ENCODE data around the gene SLAMF8.

Gene SLAMF8

GRCh38 chr1:159845751-159846629 is 19.3 kb downstream of the SLAMF8 start:
- H3K36me3 Mint-ChIP-seq, result no peaks in the 10 kb centered on the region
- no peaks in the 10 kb centered on the region for H3K4me1 Mint-ChIP-seq
- no peak overlapping the region for H3K4me3 Mint-ChIP-seq
- H3K9me3 Mint-ChIP-seq, result no peaks in the 10 kb centered on the region
- no peak for DNase-seq
- H3K27ac Mint-ChIP-seq, result no peak overlapping the region
- peaks cover 36% of the 10 kb centered on the region for H3K27me3 Mint-ChIP-seq
- CTCF ChIA-PET, result interaction anchor here (0.9 kb wide), 1 partner anchor 162 kb away, joined by 3 read pairs; no protein-coding TSS in a partner anchor

DNA sequence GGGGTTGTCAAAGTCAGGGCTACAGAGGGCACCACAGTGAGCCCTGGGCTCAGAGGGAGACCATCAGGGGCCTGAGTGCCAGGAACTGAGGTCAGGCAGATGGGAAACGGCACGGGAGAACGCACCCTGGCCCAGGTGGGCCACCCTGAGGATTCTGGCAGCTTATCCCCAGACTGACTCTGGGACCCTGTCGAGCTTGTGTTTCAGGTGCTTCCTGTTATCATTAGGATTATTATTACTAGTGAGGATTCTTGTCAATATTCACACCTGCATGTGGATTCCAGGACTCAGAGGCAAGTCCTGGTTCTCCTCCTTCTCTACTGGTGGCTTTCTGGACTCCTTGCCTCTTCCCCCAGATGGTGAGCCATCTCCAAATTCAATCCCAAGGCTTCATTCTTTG is 20.6 kb downstream of the SLAMF8 start:
- H3K4me3 Mint-ChIP-seq, result no peak overlapping the region
- CTCF ChIA-PET, result interaction anchor here (0.6 kb wide), 1 partner anchor 26 kb away, joined by 3 read pairs; no protein-coding TSS in a partner anchor
- no peak for DNase-seq
- H3K27me3 Mint-ChIP-seq, result peaks cover 38% of the 10 kb centered on the region
- no peak overlapping the region for H3K27ac Mint-ChIP-seq
- H3K9me3 Mint-ChIP-seq, result no peaks in the 10 kb centered on the region
- H3K36me3 Mint-ChIP-seq, result no peaks in the 10 kb centered on the region
- H3K4me1 Mint-ChIP-seq, result peaks cover 1% of the 10 kb centered on the region

- no peak overlapping the region for H3K4me3 Mint-ChIP-seq
- CTCF ChIA-PET, result interaction anchor here (9.1 kb wide), 1 partner anchor 43 kb away, joined by 42 read pairs; no protein-coding TSS in a partner anchor
- peaks cover 38% of the 10 kb centered on the region for H3K27me3 Mint-ChIP-seq
- DNase-seq, result no peak
- H3K36me3 Mint-ChIP-seq, result no peaks in the 10 kb centered on the region
- H3K9me3 Mint-ChIP-seq, result no peaks in the 10 kb centered on the region
- no peak overlapping the region for H3K27ac Mint-ChIP-seq
- H3K4me1 Mint-ChIP-seq, result peaks cover 3% of the 10 kb centered on the region
Measured at GRCh38 chr1:159848326-159848725, 21.7 kb downstream of the SLAMF8 start.

DNA sequence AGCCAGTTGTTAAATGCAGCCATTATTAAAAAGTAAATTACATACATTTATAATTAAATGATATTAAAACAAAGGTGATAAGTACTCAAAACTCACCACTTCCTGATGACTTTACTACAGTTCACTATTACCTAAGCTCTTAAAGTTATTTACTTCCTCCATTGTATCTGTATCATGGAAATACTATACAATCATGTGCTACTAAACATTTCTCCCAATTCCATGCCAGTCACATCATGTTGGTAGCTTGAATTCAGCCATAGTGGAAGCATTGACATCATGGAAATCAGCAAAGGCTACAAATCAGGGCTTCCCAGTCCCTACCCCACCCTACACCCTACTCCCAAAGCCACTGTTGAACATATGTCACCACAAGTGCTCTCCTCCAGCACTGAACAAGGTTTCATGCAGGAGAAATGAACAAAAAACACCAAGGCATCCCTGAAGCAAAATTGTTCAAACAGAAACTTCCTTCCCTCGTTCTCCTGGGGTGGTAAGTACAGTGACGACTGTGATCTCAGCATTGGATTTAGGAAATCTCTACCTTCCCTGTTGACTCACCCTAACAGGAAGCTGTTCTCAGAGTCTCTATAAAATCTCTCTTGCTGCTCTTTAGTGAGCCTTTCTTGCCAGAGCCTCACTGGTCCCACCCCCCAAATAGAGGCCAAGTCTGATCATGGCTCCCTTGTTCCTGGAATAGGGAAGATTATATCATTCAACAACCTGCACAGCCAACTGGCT is 23.1 kb downstream of the SLAMF8 start:
- H3K4me1 Mint-ChIP-seq, result peaks cover 10% of the 10 kb centered on the region
- CTCF ChIA-PET, result interaction anchor here (1.8 to 9.1 kb wide), 3 partner anchors 19 to 51 kb away, joined by 8 to 42 read pairs (median 14); no protein-coding TSS in a partner anchor
- DNase-seq, result no peak
- peaks cover 29% of the 10 kb centered on the region for H3K27me3 Mint-ChIP-seq
- H3K9me3 Mint-ChIP-seq, result no peaks in the 10 kb centered on the region
- no peak overlapping the region for H3K27ac Mint-ChIP-seq
- no peak overlapping the region for H3K4me3 Mint-ChIP-seq
- no peaks in the 10 kb centered on the region for H3K36me3 Mint-ChIP-seq

- Mint-ChIP-seq H3K4me3 (no peak overlapping the region), H3K27ac (no peak overlapping the region), H3K4me1 (peaks cover 15% of the 10 kb centered on the region), H3K9me3 (no peaks in the 10 kb centered on the region), H3K36me3 (no peaks in the 10 kb centered on the region), H3K27me3 (peaks cover 30% of the 10 kb centered on the region)
- no peak for DNase-seq
- CTCF ChIA-PET, result interaction anchor here (0.9 to 9.1 kb wide), 7 partner anchors 12 to 53 kb away, joined by 3 to 42 read pairs (median 4); no protein-coding TSS in a partner anchor
Measured at GRCh38 chr1:159851407-159851806, 24.7 kb downstream of the SLAMF8 start.

GRCh38 chr1:159853417-159854115 is 26.9 kb downstream of the SLAMF8 start:
- CTCF ChIA-PET, result interaction anchor here (0.8 to 9.1 kb wide), 6 partner anchors 13 to 177 kb away, joined by 3 to 42 read pairs (median 3); partner anchors contain the start of gene DUSP23
- peak overlapping the region; percentile 10 for H3K27ac Mint-ChIP-seq
- no peaks in the 10 kb centered on the region for H3K36me3 Mint-ChIP-seq
- peak overlapping the region; percentile 71 for H3K4me3 Mint-ChIP-seq
- no peak for DNase-seq
- peaks cover 18% of the 10 kb centered on the region for H3K27me3 Mint-ChIP-seq
- H3K9me3 Mint-ChIP-seq, result no peaks in the 10 kb centered on the region
- H3K4me1 Mint-ChIP-seq, result peaks cover 15% of the 10 kb centered on the region

DNA sequence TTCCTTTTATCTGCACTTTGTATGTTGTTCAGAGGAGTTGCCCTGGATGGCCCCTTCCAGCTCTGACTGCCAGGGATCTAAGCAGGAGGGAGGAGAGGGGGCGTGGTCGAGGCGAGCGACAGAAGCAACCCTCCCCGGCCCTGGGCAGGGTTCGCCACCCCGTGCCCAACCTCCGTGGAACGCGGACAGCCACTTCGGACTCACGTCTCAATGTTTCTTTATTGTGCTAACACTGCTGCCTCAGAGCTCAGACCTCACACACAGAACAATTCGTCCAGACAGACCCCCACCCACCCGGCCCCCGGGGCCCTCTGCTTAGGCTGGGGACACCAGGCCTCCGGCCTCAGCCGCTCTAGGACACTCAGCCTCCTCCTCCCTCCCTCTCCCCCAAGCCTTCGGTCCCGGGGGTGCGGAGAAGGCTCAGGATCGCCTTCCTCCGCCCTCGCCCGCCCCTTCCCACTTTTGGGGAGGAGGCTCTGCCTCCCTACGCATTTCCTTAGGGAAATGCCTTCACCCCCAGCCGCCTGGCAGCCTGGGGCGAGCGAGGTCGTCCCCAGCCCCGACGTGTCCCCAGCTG is 27.5 kb downstream of the SLAMF8 start:
- H3K27me3 Mint-ChIP-seq, result peaks cover 15% of the 10 kb centered on the region
- DNase-seq, result peak; percentile 28
- peak overlapping the region; percentile 71 for H3K4me3 Mint-ChIP-seq
- H3K4me1 Mint-ChIP-seq, result peaks cover 15% of the 10 kb centered on the region
- H3K27ac Mint-ChIP-seq, result peak overlapping the region; percentile 10
- no peaks in the 10 kb centered on the region for H3K36me3 Mint-ChIP-seq
- CTCF ChIA-PET, result interaction anchor here (0.8 to 9.1 kb wide), 5 partner anchors 12 to 74 kb away, joined by 3 to 42 read pairs (median 3); partner anchors contain the start of gene DUSP23
- no peaks in the 10 kb centered on the region for H3K9me3 Mint-ChIP-seq

DNA sequence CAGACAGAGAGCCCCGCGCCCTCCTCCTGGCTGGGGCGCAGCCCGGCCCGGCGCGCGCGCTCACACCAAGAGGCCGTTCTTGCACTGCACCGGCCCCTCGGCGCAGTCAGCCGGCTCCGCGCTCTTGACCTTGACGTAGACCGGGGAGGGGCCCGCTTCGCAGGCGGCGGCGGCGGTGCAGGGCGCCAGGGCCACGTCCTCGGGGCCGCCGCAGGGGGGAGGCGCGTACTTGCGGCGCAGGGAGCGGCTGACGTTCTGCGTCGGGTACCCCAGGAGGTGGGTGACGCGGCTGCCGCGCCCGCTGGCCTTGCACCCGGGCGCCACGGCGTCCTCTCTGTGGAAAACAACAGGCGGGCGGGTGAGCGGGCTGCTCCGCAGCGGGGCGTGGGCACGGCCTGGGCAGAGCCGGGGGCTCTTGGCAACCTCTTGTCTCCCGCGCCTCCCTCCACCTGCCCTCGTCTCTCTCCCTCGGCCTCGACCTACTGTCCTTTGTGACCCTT is 28.1 kb downstream of the SLAMF8 start:
- H3K4me1 Mint-ChIP-seq, result peaks cover 15% of the 10 kb centered on the region
- DNase-seq, result peak; percentile 84
- no peaks in the 10 kb centered on the region for H3K36me3 Mint-ChIP-seq
- CTCF ChIA-PET, result interaction anchor here (0.8 to 9.1 kb wide), 4 partner anchors 37 to 74 kb away, joined by 3 to 42 read pairs (median 4); partner anchors contain the start of gene DUSP23
- peak overlapping the region; percentile 71 for H3K4me3 Mint-ChIP-seq
- peak overlapping the region; percentile 81 for H3K27ac Mint-ChIP-seq
- no peaks in the 10 kb centered on the region for H3K9me3 Mint-ChIP-seq
- H3K27me3 Mint-ChIP-seq, result peaks cover 14% of the 10 kb centered on the region

DNA sequence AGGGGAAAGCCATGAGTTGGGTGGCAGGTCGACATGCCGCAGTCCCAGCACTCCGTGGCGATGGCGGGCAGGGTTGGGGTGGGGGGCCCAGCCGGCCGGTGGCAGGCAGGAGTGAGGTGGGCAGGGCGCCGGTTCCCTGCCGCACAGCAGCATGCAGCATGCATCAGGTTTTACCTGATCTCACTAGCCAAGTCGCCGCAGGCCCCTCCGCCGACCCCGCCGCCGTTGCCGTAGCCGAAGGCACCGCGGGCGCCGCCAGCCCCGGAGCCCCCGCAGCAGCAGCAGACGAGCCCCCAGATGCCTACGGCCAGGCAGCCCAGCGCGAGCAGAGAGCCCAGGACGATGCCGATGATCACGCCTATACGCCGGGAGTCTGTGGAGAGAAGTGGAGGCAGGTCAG is 29.0 kb downstream of the SLAMF8 start:
- Mint-ChIP-seq H3K4me1 (peaks cover 15% of the 10 kb centered on the region), H3K9me3 (no peaks in the 10 kb centered on the region), H3K27me3 (peaks cover 13% of the 10 kb centered on the region), H3K27ac (no peak overlapping the region), H3K36me3 (no peaks in the 10 kb centered on the region), H3K4me3 (peak overlapping the region; percentile 71)
- DNase-seq, result no peak
- CTCF ChIA-PET, result interaction anchor here (1.8 to 9.1 kb wide), 2 partner anchors 36 to 56 kb away, joined by 3 to 42 read pairs; no protein-coding TSS in a partner anchor

DNA sequence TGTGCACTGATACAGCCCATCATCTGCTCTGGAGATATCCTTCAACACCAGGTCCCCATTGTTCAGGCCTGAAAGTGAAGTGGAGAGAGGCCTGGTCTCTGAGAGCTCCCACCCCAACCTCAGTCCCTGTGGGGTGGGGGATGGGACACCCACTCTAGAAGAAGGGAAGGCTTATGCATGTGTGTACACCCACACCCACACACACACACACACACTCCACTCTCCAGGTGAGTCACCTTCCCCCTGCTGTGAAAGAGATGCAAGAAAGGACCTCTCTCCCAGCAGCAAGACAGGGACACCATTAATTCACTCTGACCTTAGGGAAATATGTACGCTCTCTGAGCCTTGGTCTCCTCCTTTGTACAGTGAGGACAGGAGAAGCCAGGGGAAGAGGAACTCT is 29.9 kb downstream of the SLAMF8 start:
- DNase-seq, result no peak
- Mint-ChIP-seq H3K4me3 (peak overlapping the region; percentile 4), H3K27me3 (peaks cover 16% of the 10 kb centered on the region), H3K27ac (peak overlapping the region; percentile 46), H3K9me3 (no peaks in the 10 kb centered on the region), H3K36me3 (no peaks in the 10 kb centered on the region), H3K4me1 (peaks cover 15% of the 10 kb centered on the region)
- CTCF ChIA-PET, result interaction anchor here (9.1 kb wide), 1 partner anchor 35 kb away, joined by 42 read pairs; no protein-coding TSS in a partner anchor

- DNase-seq, result no peak
- H3K4me1 Mint-ChIP-seq, result peaks cover 13% of the 10 kb centered on the region
- no peak overlapping the region for H3K4me3 Mint-ChIP-seq
- peaks cover 18% of the 10 kb centered on the region for H3K27me3 Mint-ChIP-seq
- no peaks in the 10 kb centered on the region for H3K36me3 Mint-ChIP-seq
- no peak overlapping the region for H3K27ac Mint-ChIP-seq
- CTCF ChIA-PET, result interaction anchor here (1.2 kb wide), 1 partner anchor 59 kb away, joined by 5 read pairs; no protein-coding TSS in a partner anchor
- no peaks in the 10 kb centered on the region for H3K9me3 Mint-ChIP-seq
Measured at GRCh38 chr1:159857889-159858288, 31.2 kb downstream of the SLAMF8 start.

DNA sequence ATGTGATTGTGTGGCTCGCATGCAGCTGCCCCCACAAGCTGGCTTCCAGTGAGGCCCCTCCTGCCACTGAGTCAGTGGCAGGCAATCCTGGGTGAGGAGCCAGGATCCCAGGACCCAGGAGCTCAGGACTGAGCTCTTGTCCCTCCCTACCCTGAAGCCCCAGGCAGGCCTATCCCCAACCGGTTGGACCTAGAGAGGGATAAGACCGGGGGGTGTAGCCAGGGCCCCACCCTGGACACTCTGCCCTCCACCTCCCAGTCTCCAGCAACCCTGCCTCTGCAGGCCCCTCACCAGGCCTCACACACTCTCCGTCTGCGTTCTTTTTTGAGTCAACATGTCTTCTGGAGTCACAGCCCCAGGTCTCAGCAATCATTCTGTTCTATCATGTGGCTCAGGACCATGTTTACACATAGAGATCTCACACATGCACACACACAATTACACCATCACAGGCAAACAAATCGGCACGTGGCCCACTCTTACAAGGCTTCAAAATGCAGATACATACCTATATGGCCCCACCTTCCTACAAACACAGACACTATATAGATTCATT is 33.2 kb downstream of the SLAMF8 start:
- no peaks in the 10 kb centered on the region for H3K9me3 Mint-ChIP-seq
- no peak overlapping the region for H3K4me3 Mint-ChIP-seq
- peaks cover 17% of the 10 kb centered on the region for H3K27me3 Mint-ChIP-seq
- peaks cover 5% of the 10 kb centered on the region for H3K4me1 Mint-ChIP-seq
- H3K27ac Mint-ChIP-seq, result no peak overlapping the region
- CTCF ChIA-PET, result no interaction called here
- DNase-seq, result no peak
- no peaks in the 10 kb centered on the region for H3K36me3 Mint-ChIP-seq

DNA sequence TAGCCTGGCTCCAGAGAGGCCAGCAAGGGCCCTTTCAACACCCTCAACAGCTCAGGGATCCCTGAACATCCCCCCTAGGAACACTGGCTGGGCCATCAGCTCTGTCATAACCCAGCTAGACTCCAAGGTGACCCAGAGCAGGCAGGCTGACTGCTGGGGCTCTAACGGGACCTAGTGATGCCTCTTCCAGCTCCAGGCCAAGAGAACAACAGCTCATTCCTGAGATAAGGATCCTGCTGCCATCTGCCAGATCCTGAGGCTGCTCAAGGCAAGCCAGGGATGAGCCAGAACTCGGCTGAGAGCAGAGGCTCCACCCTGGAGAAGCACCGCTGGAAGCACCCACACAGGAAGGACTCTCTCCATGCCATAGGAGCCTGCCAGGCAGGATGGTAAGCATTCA is 33.8 kb downstream of the SLAMF8 start:
- Mint-ChIP-seq H3K36me3 (no peaks in the 10 kb centered on the region), H3K4me1 (no peaks in the 10 kb centered on the region), H3K9me3 (no peaks in the 10 kb centered on the region), H3K27me3 (peaks cover 18% of the 10 kb centered on the region), H3K27ac (no peak overlapping the region), H3K4me3 (no peak overlapping the region)
- DNase-seq, result no peak
- CTCF ChIA-PET, result no interaction called here

Data from activated naive CD4-positive, alpha-beta T cell treated with anti-CD3 and anti-CD28 coated beads, Interleukin-2, amount 10 ng/mL, durations not matched to agents 7 days and 5 days (primary cell).